ENCODE data around the gene NXPH1.
"Not testable (repeated sequence)": the region's sequence is repeated elsewhere in the genome, so short reads cannot be mapped to it uniquely, and the experiment has no call there.

The NXPH1 gene

DNA sequence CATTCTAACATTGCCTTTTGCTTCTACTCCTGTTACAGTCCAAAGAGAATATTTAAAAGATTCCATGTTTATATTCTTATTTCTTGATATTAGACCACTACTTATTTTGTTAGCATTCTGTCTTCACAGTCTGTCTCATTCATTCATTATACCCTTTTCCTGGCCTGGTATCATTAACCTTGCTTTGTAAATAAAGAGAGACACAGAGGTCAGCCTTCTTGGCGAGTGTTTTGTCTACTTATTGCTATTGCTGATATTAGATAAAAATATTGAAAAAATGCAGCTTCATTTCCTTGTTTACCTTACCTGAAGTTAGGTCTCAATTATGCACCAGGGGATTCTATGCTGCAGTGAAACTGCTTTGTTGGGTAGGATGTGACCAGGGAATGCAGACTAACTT is 179.2 kb downstream of the NXPH1 start:
- no peak for DNase-seq

DNA sequence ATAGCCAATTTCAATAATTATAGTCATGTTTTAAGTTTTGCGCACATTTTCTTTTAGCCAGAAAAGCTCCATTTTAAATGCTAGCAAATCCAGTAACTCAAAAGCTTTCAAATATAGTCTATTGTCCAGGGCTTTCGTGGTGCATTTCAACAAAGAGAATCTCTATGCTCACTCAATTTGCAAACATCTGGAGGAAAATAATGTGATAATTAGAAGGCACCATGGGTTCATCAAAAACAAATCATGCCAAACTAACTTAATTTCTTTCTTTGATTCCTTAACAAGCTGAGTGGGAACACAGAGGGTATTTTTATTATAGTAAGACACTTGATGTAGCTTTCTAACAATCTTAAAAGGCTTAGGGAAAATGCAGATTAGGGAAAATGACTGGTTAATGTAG is 179.8 kb downstream of the NXPH1 start:
- DNase-seq = no peak

DNA sequence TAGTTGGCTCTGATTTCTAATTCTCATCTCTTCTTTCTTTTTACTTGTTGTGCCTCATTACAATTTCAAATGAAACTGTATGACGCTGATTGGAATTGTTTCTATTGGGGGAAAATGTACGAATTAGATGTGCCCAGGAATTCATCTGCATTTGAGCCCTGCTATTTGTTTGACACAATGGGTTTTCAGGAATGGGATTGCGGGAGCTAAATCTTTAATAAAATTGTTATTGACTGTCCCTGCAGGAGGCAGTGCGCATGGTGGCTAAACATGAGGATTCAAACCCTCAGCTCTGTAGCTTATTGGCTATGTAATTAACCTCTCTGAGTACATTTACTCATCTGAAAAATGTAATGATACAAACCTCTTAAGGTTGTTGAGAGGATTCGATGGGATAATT is 181.6 kb downstream of the NXPH1 start:
- DNase-seq = no peak

- no peak for DNase-seq
Observed at GRCh38 chr7:8618441-8619070, 185.1 kb downstream of the NXPH1 start.

- no peak for DNase-seq
Observed at GRCh38 chr7:8620169-8620568, 186.8 kb downstream of the NXPH1 start.

GRCh38 chr7:8625612-8626011 is 192.2 kb downstream of the NXPH1 start:
- DNase-seq = no peak

GRCh38 chr7:8627325-8627724 is 193.9 kb downstream of the NXPH1 start:
- DNase-seq = no peak

DNA sequence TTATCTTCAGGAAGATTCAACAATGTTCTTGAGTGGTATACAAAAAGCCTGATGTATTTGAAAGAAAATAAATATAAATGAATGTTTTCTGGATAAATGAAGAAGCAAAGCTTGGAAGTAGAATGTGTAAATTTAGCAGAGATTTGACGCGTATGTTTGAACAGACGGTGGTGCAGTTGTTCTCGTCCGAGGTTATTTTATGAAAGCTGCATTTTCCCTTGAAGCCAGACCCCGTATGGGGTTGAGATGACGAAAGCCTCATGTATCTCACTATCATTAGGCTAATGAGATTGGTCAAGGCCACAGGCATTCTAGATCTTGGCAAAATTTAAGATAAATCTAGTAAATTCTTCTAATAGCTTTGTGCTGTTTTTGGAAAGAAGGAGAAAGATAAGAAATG is 195.2 kb downstream of the NXPH1 start:
- DNase-seq = no peak

DNA sequence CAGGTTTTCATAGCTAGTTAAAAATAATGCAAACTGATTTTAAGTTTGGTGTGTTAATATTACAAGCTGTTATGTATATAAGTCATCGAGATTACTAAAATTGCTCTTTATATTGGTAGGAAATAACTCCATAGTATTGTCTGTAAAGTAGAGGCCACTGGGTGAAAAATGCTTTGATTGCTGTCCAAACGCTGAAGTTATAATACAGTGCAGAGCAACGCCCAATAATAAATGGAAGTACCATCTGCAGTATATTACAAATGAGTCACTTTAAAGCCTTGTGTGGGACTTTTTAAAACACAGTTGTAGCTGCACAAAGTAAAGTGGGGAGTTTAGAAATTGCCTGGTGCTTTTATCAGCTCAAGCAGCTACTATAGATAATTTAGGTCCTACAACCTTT is 196.1 kb downstream of the NXPH1 start:
- no peak for DNase-seq

DNA sequence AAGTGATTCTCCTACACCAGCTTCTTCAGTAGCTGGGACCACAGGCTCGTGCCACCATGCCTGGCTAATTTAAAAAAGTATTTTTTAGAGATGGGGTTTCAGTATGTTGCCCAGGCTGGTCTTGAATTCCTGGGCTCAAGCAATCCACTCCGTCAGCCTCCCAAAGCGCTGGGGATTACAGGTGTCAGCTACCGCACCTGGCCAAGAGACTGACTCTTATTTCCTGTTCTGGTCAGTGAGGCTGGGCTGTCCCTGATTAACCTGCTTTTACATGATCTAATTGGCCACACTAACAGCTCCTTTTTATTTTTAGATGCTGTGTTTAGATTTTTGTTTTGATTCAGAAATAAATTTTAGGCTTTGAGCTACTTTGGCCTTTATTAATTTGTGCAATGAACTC is 203.9 kb downstream of the NXPH1 start:
- no peak for DNase-seq

DNA sequence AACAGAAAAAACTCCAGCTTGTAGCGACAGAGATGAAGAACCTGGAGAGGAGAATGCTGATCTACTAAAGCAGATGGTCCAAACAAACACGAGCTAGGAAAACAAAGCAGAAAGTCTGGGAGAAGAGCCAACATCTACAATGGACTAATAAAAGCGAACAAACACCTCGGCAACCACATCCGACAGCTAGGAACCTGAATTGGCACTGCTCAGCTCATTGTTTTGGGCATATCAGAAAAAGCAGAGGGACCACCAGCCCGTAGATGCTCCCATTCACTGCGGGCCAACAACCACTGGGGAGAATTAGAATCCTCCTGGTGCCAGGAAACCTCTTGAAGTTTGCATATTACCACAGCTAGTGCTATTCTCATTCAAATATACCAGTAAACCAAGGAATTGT is 204.7 kb downstream of the NXPH1 start:
- DNase-seq = no peak

GRCh38 chr7:8639668-8640067 is 206.3 kb downstream of the NXPH1 start:
- DNase-seq = no peak

DNA sequence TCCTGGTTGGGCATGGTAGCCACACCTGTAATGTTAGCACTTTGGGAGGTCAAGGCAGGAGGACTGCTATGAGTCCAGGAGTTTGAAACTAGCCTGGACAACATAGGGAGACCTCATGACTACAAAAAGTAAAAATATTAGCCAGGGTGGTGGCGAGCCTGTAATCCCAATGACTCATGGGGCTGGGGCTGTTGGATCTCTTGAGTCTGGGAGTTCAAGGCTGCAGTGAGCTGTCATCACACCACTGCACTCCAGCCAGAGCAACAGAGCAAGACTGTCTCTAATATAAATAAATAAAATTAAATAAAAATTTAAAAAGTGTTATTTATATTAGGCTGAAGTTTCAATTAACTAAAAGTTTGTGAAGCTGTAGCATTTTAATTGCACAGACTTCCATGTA is 207.3 kb downstream of the NXPH1 start:
- no peak for DNase-seq

- DNase-seq = no peak
Observed at GRCh38 chr7:8668627-8669500, 235.5 kb downstream of the NXPH1 start.

GRCh38 chr7:8669501-8669851 is 236.1 kb downstream of the NXPH1 start:
- DNase-seq = no peak

GRCh38 chr7:8684426-8684825 is 251.0 kb downstream of the NXPH1 start:
- no peak for DNase-seq

DNA sequence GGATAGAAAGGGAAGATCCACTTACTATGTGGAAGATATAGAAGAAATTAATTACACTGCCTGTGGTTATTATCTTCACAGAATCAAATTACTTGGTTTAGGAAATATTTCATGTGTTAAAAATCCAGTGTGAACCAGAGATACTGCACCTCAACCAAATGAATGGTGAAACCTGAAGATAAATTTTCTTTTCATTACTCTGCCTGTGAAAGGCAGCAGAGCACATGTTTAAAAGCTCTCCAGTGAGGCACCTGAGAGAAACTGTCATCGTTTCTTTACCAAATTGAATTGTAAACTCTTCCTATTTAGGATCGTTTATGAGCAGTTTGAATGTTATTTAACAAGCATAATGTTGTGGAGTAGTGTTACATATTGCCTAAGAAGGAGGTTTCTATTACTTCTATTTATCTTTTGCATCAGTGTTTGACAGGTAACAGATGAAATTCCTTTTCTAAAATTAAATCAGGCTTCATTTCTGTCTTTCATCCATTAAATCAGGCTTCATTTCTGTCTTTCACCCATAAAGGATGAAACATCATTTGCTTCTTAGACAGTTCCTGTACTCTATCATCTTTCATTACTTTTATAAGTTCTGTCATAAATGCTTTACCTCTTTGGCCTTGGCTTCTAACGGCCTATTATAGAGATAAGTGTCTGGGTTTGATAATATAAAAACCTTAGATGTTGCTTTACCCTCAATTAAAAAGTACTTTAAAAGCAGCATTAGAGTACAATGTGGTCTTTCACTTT is 266.6 kb downstream of the NXPH1 start:
- DNase-seq = no peak

DNA sequence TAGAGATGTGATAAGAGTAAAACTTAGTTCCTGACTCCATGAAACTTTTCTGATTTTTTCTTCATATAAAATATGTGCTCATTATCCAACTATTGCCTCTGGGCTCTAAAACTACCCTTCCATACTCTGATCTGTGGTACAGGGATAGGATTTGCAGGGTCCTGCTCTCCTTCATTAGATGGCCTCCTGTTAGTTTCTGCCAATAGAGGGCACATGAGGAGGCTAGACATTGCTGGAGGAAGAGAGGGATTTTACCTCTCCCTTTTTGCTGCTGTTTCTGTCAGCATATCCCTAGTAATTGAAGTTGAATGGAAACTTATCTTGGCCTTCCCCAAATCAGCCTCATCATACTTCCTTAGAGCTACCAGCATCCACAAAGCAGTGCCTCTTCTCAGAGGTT is 269.4 kb downstream of the NXPH1 start:
- no peak for DNase-seq

GRCh38 chr7:8710124-8710523 is 276.7 kb downstream of the NXPH1 start:
- no peak for DNase-seq

GRCh38 chr7:8714791-8715190 is 281.4 kb downstream of the NXPH1 start:
- no peak for DNase-seq

DNA sequence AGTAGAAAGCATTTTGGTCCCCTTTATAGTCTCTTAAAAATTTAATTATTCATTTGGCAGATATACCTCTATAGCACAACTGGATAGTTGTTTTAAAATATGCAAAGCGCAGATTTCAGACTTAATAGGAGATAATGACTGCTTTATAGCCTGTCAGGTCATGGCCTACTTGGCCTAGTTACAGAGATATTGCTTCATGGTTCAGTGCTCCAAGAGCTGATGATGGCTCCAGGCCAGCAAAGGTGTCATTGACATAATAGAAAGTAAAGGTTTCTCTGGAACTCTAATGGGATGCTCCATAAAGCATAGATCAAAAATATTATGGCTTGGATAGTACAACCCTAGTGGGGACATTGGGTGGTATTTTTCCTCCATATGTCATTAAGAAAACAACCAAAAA is 285.7 kb downstream of the NXPH1 start:
- DNase-seq = no peak

GRCh38 chr7:8724080-8724718 is 290.8 kb downstream of the NXPH1 start:
- peak; percentile 40 for DNase-seq

DNA sequence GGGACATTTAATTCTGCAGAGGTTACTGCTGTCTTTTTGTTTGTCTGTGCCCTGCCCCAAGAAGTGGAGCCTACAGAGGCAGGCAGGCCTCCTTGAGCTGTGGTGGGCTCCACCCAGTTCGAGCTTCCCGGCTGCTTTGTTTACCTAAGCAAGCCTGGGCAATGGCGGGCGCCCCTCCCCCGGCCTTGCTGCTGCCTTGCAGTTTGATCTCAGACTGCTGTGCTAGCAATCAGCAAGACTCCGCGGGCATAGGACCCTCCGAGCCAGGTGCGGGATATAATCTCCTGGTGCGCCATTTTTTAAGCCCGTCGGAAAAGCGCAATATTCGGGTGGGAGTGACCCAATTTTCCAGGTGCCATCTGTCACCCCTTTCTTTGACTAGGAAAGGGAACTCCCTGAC is 298.3 kb downstream of the NXPH1 start:
- DNase-seq = not testable (repeated sequence)

- DNase-seq = no peak
Observed at GRCh38 chr7:8739837-8740236, 306.4 kb downstream of the NXPH1 start.
